Colonic mucosa (tissue), 4 donors: Measurements from ENCODE around the gene CPSF3. TPM values are rescaled to one million over a fixed set of nuclear protein-coding genes. Genes with fewer than 3 reads are reported as not detected.

Experiments used
- DNase-seq: peaks from one replicate; pipeline ENCODE4 v3.0.0-alpha.2; 2020
- H3K27ac ChIP-seq: fragments of 200-600 bp; one replicate; pipeline ENCODE4 v1.8.0; 2021
- H3K27me3 ChIP-seq: fragments of 200-600 bp; one replicate; pipeline ENCODE4 v1.8.0; 2021
- H3K36me3 ChIP-seq: fragments of 200-600 bp; one replicate; pipeline ENCODE4 v1.8.0; 2021
- H3K4me1 ChIP-seq: fragments of 200-600 bp; one replicate; pipeline ENCODE4 v1.8.0; 2021; ENCODE audit warnings: mild to moderate bottlenecking
- H3K4me3 ChIP-seq: fragments of 200-600 bp; one replicate; pipeline ENCODE4 v1.8.0; 2021
- H3K9ac ChIP-seq, 2 donors: one replicate each; pipeline ENCODE4 v1.7.0; 2013; ENCODE audit warnings: control low read depth in 2 of 2, low read depth in 2 of 2, low read length in 2 of 2
- H3K9me3 ChIP-seq: fragments of 200-600 bp; one replicate; pipeline ENCODE4 v1.8.0; 2021
- CTCF ChIP-seq: fragments of 200-600 bp; IDR thresholded peaks from one replicate; pipeline ENCODE4 v1.8.0; 2022; ENCODE audit warnings: antibody characterized with exemption, mild to moderate bottlenecking
- intact Hi-C: fragments of 100-400 bp; cut with DNase I; formaldehyde crosslinking; loops from one replicate; pipeline ENCODE4 v1.14.1; 2022
- total RNA-seq, 2 donors: library from RNA; stranded (reverse); fragmentation: NEBNext Ultra II Directional in 1 of 2; extraction: Animal tissue kit (Norgen Biotek cat#: 25700) in 1 of 2; gene quantifications; one replicate each; pipeline ENCODE4 v1.2.1, GENCODE V29; 2021
- donor health status: healthy.
- donor health status: DM: no; HTN: no; CAD: no.
- donor health status: DM: no; HTN: no; CAD: no.

Gene CPSF3
- total RNA-seq, 2 donors from 2014 or later = 24.6 to 37.0 TPM

- Histone ChIP-seq H3K36me3 (no peaks in the 10 kb centered on the region), H3K4me1 (no peaks in the 10 kb centered on the region), H3K9me3 (no peaks in the 10 kb centered on the region), H3K27ac (no peak overlapping the region), H3K9ac (no peak overlapping the region), H3K4me3 (no peak overlapping the region), H3K27me3 (no peaks in the 10 kb centered on the region)
- intact Hi-C loops = no loop called here
- no peak for DNase-seq
- no peak for TF ChIP-seq CTCF
Measured at GRCh38 chr2:9463698-9464034, 40.2 kb downstream of the CPSF3 start.

GRCh38 chr2:9465170-9465569, 41.7 kb downstream of the CPSF3 start:
- H3K36me3 ChIP-seq = no peaks in the 10 kb centered on the region
- no peaks in the 10 kb centered on the region for H3K27me3 ChIP-seq
- TF ChIP-seq CTCF = no peak
- no peak for DNase-seq
- no peak overlapping the region for H3K9ac ChIP-seq
- H3K4me1 ChIP-seq = no peaks in the 10 kb centered on the region
- intact Hi-C loops = no loop called here
- H3K4me3 ChIP-seq = no peak overlapping the region
- no peaks in the 10 kb centered on the region for H3K9me3 ChIP-seq
- no peak overlapping the region for H3K27ac ChIP-seq

DNA sequence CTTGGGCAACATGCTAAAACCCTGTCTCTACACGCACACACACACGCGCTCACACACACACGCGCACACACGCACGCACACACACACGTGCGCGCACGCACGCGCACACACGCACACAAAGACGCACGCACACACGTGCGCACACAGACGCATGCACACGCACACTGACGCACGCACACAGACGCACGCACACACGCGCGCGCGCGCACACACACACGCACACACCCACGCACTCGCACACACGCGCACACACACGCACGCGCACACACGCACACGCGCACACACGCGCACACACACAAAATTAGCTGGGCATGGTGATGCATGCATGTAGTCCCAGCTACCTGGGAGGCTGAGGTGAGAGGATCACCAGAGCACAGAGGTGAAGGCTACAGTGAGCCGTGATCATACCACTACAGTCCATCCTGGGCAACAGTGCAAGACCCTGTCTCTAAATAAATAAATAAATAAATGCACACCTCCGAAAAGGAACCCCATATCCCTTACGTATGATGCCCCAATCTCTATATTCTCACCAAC, 42.8 kb downstream of the CPSF3 start:
- no peaks in the 10 kb centered on the region for H3K9me3 ChIP-seq
- DNase-seq = no peak
- no peak overlapping the region for H3K4me3 ChIP-seq
- H3K36me3 ChIP-seq = no peaks in the 10 kb centered on the region
- intact Hi-C loops = no loop called here
- no peak for TF ChIP-seq CTCF
- H3K27me3 ChIP-seq = no peaks in the 10 kb centered on the region
- no peak overlapping the region for H3K27ac ChIP-seq
- H3K4me1 ChIP-seq = no peaks in the 10 kb centered on the region
- H3K9ac ChIP-seq = no peak overlapping the region

DNA sequence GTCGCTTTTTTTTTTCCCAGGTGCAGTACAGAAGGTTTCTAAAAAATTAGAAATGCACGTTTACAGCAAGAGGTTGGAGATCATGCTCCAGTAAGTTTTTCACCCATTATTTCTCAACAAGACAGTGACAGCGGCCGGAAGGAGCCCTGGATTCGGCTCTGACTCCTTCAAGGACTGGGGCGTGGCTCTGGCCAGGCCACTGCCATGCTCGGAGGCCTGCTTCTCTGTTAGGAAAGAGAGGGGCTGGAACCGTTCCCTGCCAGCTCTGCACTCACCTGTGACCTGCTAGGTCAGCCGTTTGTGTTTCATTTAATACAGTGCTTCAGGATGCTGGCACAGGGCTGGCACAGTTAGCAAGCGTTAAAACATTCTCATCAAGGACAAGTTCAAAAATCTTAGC, 44.2 kb downstream of the CPSF3 start:
- Histone ChIP-seq H3K27ac (no peak overlapping the region), H3K36me3 (no peaks in the 10 kb centered on the region), H3K4me1 (no peaks in the 10 kb centered on the region), H3K4me3 (no peak overlapping the region), H3K9ac (no peak overlapping the region), H3K9me3 (no peaks in the 10 kb centered on the region), H3K27me3 (no peaks in the 10 kb centered on the region)
- DNase-seq = no peak
- TF ChIP-seq CTCF = no peak
- intact Hi-C loops = no loop called here

GRCh38 chr2:9471206-9471605, 47.8 kb downstream of the CPSF3 start:
- peaks cover 8% of the 10 kb centered on the region for H3K4me1 ChIP-seq
- H3K9ac ChIP-seq = no peak overlapping the region
- no peaks in the 10 kb centered on the region for H3K9me3 ChIP-seq
- H3K36me3 ChIP-seq = no peaks in the 10 kb centered on the region
- H3K4me3 ChIP-seq = no peak overlapping the region
- H3K27ac ChIP-seq = no peak overlapping the region
- no peak for DNase-seq
- H3K27me3 ChIP-seq = no peaks in the 10 kb centered on the region
- no peak for TF ChIP-seq CTCF
- intact Hi-C loops = no loop called here

GRCh38 chr2:9472511-9472910, 49.1 kb downstream of the CPSF3 start:
- H3K9me3 ChIP-seq = no peaks in the 10 kb centered on the region
- intact Hi-C loops = no loop called here
- no peaks in the 10 kb centered on the region for H3K36me3 ChIP-seq
- no peak overlapping the region for H3K9ac ChIP-seq
- TF ChIP-seq CTCF = no peak
- H3K4me1 ChIP-seq = peaks cover 8% of the 10 kb centered on the region
- no peak overlapping the region for H3K27ac ChIP-seq
- no peak overlapping the region for H3K4me3 ChIP-seq
- no peak for DNase-seq
- H3K27me3 ChIP-seq = no peaks in the 10 kb centered on the region
